SU-DHL-6 (cell line): ENCODE data around the gene PLEKHA6.

ENCODE experiments used
- EZH2phosphoT487 ChIP-seq: fragments of 200-600 bp; sonication (generic), shearing (Covaris generic); conservative IDR thresholded peaks from 2 replicates; pipeline ENCODE4 v1.6.1; 2018; ENCODE audit warnings: mild to moderate bottlenecking, antibody characterized with exemption, low read length, moderate library complexity, mixed read lengths
- TF ChIP-seq, protein P1 (sequence below): fragments of 200-600 bp; sonication (generic); IDR thresholded peaks from one replicate; pipeline ENCODE4 v1.5.1; 2017; ENCODE audit warnings: antibody characterized with exemption, mild to moderate bottlenecking, low read length, moderate library complexity; ENCODE audit not compliant: insufficient read depth, poor library complexity, severe bottlenecking

- no peak for TF ChIP-seq EZH2phosphoT487
- TF ChIP-seq, protein P1, sequence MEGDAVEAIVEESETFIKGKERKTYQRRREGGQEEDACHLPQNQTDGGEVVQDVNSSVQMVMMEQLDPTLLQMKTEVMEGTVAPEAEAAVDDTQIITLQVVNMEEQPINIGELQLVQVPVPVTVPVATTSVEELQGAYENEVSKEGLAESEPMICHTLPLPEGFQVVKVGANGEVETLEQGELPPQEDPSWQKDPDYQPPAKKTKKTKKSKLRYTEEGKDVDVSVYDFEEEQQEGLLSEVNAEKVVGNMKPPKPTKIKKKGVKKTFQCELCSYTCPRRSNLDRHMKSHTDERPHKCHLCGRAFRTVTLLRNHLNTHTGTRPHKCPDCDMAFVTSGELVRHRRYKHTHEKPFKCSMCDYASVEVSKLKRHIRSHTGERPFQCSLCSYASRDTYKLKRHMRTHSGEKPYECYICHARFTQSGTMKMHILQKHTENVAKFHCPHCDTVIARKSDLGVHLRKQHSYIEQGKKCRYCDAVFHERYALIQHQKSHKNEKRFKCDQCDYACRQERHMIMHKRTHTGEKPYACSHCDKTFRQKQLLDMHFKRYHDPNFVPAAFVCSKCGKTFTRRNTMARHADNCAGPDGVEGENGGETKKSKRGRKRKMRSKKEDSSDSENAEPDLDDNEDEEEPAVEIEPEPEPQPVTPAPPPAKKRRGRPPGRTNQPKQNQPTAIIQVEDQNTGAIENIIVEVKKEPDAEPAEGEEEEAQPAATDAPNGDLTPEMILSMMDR: no peak
Observed at GRCh38 chr1:204336421-204337035, 23.2 kb downstream of the PLEKHA6 start.
